GM21576 (cell line): ENCODE data around the gene TRMT112.
"Not testable (repeated sequence)": the region's sequence is repeated elsewhere in the genome, so short reads cannot be mapped to it uniquely, and the experiment has no call there.

Experiments
- ATAC-seq: cut with Tn5 transposase; IDR thresholded peaks from one replicate; pipeline ENCODE4 v1.9.1; 2021; ENCODE audit warnings: mild to moderate bottlenecking, moderate library complexity; ENCODE audit not compliant: unreplicated experiment

Gene TRMT112

GRCh38 chr11:64314805-64315561, 2.4 kb downstream of the TRMT112 start:
- ATAC-seq, result no peak

GRCh38 chr11:64314146-64314804, 3.1 kb downstream of the TRMT112 start:
- ATAC-seq, result no peak

GRCh38 chr11:64313491-64314145, 3.7 kb downstream of the TRMT112 start:
- ATAC-seq, result no peak

- no peak for ATAC-seq
Observed at GRCh38 chr11:64312947-64313346, 4.4 kb downstream of the TRMT112 start.

- not testable (repeated sequence) for ATAC-seq
Observed at GRCh38 chr11:64307795-64308194, 9.6 kb downstream of the TRMT112 start.

GRCh38 chr11:64306876-64307622, 10.3 kb downstream of the TRMT112 start:
- no peak for ATAC-seq

- ATAC-seq, result no peak
Observed at GRCh38 chr11:64306563-64306875, 10.8 kb downstream of the TRMT112 start.

GRCh38 chr11:64305691-64306562, 11.4 kb downstream of the TRMT112 start:
- ATAC-seq, result peak; percentile 17

- peak; percentile 77 for ATAC-seq
Observed at GRCh38 chr11:64305075-64305690, 12.2 kb downstream of the TRMT112 start, which contains the start of gene ESRRA. Gene ESRRA, plus strand, starts transcription at chr11:64305524. Its CDS starts 1,656 bp downstream, at chr11:64307180.

- peak; percentile 34 for ATAC-seq
Observed at GRCh38 chr11:64304316-64305072, 12.9 kb downstream of the TRMT112 start.

- no peak for ATAC-seq
Observed at GRCh38 chr11:64304032-64304315, 13.4 kb downstream of the TRMT112 start.

- no peak for ATAC-seq
Observed at GRCh38 chr11:64303109-64304031, 14.0 kb downstream of the TRMT112 start.

GRCh38 chr11:64299847-64300648, 17.3 kb downstream of the TRMT112 start, which contains the start of gene CATSPERZ:
Gene CATSPERZ, plus strand, starts transcription at chr11:64300358. Its CDS starts 53 bp downstream, at chr11:64300411.
- no peak for ATAC-seq

- ATAC-seq, result no peak
Observed at GRCh38 chr11:64298966-64299846, 18.2 kb downstream of the TRMT112 start.

GRCh38 chr11:64297699-64298358, 19.5 kb downstream of the TRMT112 start:
- no peak for ATAC-seq
